Mucosa of descending colon (tissue), 3 donors: ENCODE measurements around the gene PTPRF. TPM values are rescaled to one million over a fixed set of nuclear protein-coding genes. Genes with fewer than 3 reads are reported as not detected.

Experiments
- ATAC-seq: fragments of 200-7000 bp; cut with Tn5 transposase; one replicate; pipeline ENCODE4 v1.9.1; 2020; ENCODE audit warnings: mild to moderate bottlenecking, moderate library complexity
- DNase-seq, 3 donors: peaks; one replicate each; pipeline ENCODE4 v3.0.0-alpha.2; 2020
- H3K36me3 ChIP-seq: fragments of 200-600 bp; one replicate; pipeline ENCODE4 v1.8.0; 2021; ENCODE audit warnings: low read depth, mild to moderate bottlenecking
- H3K4me1 ChIP-seq: fragments of 200-600 bp; one replicate; pipeline ENCODE4 v1.8.0; 2021; ENCODE audit warnings: low read depth, mild to moderate bottlenecking
- H3K4me3 ChIP-seq: fragments of 200-600 bp; one replicate; pipeline ENCODE4 v1.8.0; 2021; ENCODE audit warnings: mild to moderate bottlenecking
- H3K9me3 ChIP-seq: fragments of 200-600 bp; one replicate; pipeline ENCODE4 v1.8.0; 2021; ENCODE audit warnings: mild to moderate bottlenecking
- intact Hi-C, 2 donors: fragments of 100-400 bp; cut with DNase I in 1 of 2; cut with micrococcal nuclease in 1 of 2; formaldehyde crosslinking; loops; one replicate each; pipeline versions ENCODE4 v1.11.0 to v1.11.1; 2022; cut with DNase I, micrococcal nuclease
- total RNA-seq, 3 donors: library from RNA; stranded (reverse); fragmentation: NEBNext Ultra II Directional in 2 of 3; extraction: Animal tissue kit (Norgen Biotek cat#: 25700) in 2 of 3; gene quantifications; one replicate each; pipeline versions ENCODE4 v1.2.1 to v1.2.4, GENCODE V29; 2021 to 2023
- TF ChIP-seq, protein P1 (sequence below): fragments of 200-600 bp; IDR thresholded peaks from one replicate; pipeline ENCODE4 v1.8.0; 2022; ENCODE audit warnings: antibody characterized with exemption, mild to moderate bottlenecking
- donor health status: DM: no; HTN: no; CAD: no; lungs with moderate emphysema.
- donor health status: DM: no; HTN: no; CAD: no.
- donor health status: DM: no; HTN: yes; CAD: no.

The PTPRF gene
- total RNA-seq, 3 donors from 2014 or later: 355 to 752 (median 384) TPM

DNA sequence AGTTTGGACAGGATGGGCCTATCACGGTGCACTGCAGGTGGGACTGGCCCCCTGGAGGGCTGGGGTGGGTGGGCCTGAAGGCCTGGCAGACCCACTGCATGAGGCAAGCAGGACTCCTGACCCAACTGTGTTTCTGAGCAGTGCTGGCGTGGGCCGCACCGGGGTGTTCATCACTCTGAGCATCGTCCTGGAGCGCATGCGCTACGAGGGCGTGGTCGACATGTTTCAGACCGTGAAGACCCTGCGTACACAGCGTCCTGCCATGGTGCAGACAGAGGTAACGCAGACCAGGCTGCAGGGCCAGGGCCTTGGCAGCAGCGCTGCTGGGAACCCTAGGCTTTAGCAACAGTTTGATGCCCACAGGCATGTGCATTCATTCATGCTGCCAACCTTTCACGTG, 90.3 kb downstream of the PTPRF start:
- peaks cover 14% of the 10 kb centered on the region for H3K36me3 ChIP-seq
- no peak overlapping the region for H3K4me3 ChIP-seq
- TF ChIP-seq, protein P1, sequence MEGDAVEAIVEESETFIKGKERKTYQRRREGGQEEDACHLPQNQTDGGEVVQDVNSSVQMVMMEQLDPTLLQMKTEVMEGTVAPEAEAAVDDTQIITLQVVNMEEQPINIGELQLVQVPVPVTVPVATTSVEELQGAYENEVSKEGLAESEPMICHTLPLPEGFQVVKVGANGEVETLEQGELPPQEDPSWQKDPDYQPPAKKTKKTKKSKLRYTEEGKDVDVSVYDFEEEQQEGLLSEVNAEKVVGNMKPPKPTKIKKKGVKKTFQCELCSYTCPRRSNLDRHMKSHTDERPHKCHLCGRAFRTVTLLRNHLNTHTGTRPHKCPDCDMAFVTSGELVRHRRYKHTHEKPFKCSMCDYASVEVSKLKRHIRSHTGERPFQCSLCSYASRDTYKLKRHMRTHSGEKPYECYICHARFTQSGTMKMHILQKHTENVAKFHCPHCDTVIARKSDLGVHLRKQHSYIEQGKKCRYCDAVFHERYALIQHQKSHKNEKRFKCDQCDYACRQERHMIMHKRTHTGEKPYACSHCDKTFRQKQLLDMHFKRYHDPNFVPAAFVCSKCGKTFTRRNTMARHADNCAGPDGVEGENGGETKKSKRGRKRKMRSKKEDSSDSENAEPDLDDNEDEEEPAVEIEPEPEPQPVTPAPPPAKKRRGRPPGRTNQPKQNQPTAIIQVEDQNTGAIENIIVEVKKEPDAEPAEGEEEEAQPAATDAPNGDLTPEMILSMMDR: no peak
- DNase-seq (peak in 2 of 3 donors; percentile 6 to 49), ATAC-seq (no peak)
- no peaks in the 10 kb centered on the region for H3K9me3 ChIP-seq
- intact Hi-C loops: no loop called here
- H3K4me1 ChIP-seq: no peaks in the 10 kb centered on the region

DNA sequence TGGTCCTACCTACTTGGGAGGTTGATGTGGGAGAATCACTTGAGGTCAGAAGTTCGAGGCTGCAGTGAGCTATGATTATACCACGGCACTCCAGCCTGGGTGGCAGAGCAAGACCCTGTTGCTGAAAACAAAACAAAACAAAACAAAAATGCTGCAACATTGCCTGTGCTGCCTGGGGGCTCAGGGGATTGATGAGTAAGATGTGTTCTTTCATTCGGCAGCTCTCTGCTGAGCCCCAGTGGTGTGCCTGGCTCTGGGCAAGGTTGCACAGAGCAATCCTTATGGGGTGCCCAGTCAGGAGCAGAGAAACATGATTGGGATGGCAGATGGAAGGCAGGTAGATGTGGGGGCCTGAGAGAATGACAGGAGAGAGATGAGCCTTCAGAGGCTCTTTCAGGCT, 90.7 kb downstream of the PTPRF start:
- H3K4me1 ChIP-seq: no peaks in the 10 kb centered on the region
- TF ChIP-seq, protein P1: no peak
- H3K9me3 ChIP-seq: no peaks in the 10 kb centered on the region
- no peak overlapping the region for H3K4me3 ChIP-seq
- intact Hi-C loops: no loop called here
- no peak for DNase-seq
- ATAC-seq: no peak
- peaks cover 14% of the 10 kb centered on the region for H3K36me3 ChIP-seq

DNA sequence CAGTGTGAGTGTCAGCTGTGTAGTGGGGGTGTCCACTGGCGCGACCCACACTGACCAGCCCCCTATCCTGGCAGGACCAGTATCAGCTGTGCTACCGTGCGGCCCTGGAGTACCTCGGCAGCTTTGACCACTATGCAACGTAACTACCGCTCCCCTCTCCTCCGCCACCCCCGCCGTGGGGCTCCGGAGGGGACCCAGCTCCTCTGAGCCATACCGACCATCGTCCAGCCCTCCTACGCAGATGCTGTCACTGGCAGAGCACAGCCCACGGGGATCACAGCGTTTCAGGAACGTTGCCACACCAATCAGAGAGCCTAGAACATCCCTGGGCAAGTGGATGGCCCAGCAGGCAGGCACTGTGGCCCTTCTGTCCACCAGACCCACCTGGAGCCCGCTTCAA, 91.2 kb downstream of the PTPRF start:
- Histone ChIP-seq H3K9me3 (no peaks in the 10 kb centered on the region), H3K4me3 (no peak overlapping the region), H3K36me3 (peaks cover 14% of the 10 kb centered on the region), H3K4me1 (no peaks in the 10 kb centered on the region)
- DNase-seq (peak in 2 of 3 donors; percentile 15 to 27), ATAC-seq (no peak)
- TF ChIP-seq, protein P1: no peak
- intact Hi-C loops: no loop called here

DNA sequence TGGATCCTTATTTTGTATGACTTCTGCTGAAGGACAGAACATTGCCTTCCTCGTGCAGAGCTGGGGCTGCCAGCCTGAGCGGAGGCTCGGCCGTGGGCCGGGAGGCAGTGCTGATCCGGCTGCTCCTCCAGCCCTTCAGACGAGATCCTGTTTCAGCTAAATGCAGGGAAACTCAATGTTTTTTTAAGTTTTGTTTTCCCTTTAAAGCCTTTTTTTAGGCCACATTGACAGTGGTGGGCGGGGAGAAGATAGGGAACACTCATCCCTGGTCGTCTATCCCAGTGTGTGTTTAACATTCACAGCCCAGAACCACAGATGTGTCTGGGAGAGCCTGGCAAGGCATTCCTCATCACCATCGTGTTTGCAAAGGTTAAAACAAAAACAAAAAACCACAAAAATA, 91.8 kb downstream of the PTPRF start:
- no peak for ATAC-seq
- peaks cover 14% of the 10 kb centered on the region for H3K36me3 ChIP-seq
- no peaks in the 10 kb centered on the region for H3K9me3 ChIP-seq
- peak in 1 of 3 donors; percentile 19 for DNase-seq
- intact Hi-C loops: no loop called here
- TF ChIP-seq, protein P1: no peak
- H3K4me1 ChIP-seq: no peaks in the 10 kb centered on the region
- H3K4me3 ChIP-seq: no peak overlapping the region

DNA sequence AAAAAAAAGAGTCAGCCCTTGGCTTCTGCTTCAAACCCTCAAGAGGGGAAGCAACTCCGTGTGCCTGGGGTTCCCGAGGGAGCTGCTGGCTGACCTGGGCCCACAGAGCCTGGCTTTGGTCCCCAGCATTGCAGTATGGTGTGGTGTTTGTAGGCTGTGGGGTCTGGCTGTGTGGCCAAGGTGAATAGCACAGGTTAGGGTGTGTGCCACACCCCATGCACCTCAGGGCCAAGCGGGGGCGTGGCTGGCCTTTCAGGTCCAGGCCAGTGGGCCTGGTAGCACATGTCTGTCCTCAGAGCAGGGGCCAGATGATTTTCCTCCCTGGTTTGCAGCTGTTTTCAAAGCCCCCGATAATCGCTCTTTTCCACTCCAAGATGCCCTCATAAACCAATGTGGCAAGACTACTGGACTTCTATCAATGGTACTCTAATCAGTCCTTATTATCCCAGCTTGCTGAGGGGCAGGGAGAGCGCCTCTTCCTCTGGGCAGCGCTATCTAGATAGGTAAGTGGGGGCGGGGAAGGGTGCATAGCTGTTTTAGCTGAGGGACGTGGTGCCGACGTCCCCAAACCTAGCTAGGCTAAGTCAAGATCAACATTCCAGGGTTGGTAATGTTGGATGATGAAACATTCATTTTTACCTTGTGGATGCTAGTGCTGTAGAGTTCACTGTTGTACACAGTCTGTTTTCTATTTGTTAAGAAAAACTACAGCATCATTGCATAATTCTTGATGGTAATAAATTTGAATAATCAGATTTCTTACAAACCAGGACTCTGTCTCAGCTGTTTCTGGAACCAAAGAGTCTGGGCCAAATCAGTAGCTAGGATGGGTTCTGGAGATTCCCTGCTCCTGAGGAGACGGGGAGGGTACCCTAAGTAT, 92.5 kb downstream of the PTPRF start:
- TF ChIP-seq, protein P1: no peak
- H3K4me3 ChIP-seq: no peak overlapping the region
- DNase-seq (peak in 2 of 3 donors; percentile 3 to 24), ATAC-seq (no peak)
- peaks cover 14% of the 10 kb centered on the region for H3K36me3 ChIP-seq
- H3K9me3 ChIP-seq: no peaks in the 10 kb centered on the region
- no peaks in the 10 kb centered on the region for H3K4me1 ChIP-seq
- intact Hi-C loops: no loop called here
